T-helper 9 cell (primary cell): Measurements from ENCODE around the gene PLXNA1.

Experiments used
- DNase-seq: peaks from one replicate; pipeline ENCODE4 v3.0.0-alpha.2; 2020

The PLXNA1 gene

GRCh38 chr3:127003175-127003555 is 20.2 kb downstream of the PLXNA1 start:
- no peak for DNase-seq

GRCh38 chr3:127003601-127004280 is 20.8 kb downstream of the PLXNA1 start:
- no peak for DNase-seq

- DNase-seq, result no peak
These were observed 21.9 kb downstream of the PLXNA1 start for GRCh38 chr3:127004641-127005397.

GRCh38 chr3:127005864-127006500 is 23.1 kb downstream of the PLXNA1 start:
- DNase-seq, result no peak

GRCh38 chr3:127006781-127007436 is 24.0 kb downstream of the PLXNA1 start:
- DNase-seq, result no peak

GRCh38 chr3:127008236-127008635 is 25.3 kb downstream of the PLXNA1 start:
- no peak for DNase-seq

GRCh38 chr3:127009531-127009930 is 26.6 kb downstream of the PLXNA1 start:
- DNase-seq, result no peak

- DNase-seq, result no peak
These were observed 28.5 kb downstream of the PLXNA1 start for GRCh38 chr3:127011270-127011992.

GRCh38 chr3:127012091-127012490 is 29.2 kb downstream of the PLXNA1 start:
- DNase-seq, result no peak

- DNase-seq, result no peak
These were observed 30.3 kb downstream of the PLXNA1 start for GRCh38 chr3:127013181-127013580.

- DNase-seq, result no peak
These were observed 31.0 kb downstream of the PLXNA1 start for GRCh38 chr3:127013758-127014535.

GRCh38 chr3:127014536-127015281 is 31.8 kb downstream of the PLXNA1 start:
- no peak for DNase-seq

GRCh38 chr3:127015282-127016042 is 32.5 kb downstream of the PLXNA1 start:
- no peak for DNase-seq

- DNase-seq, result no peak
These were observed 33.1 kb downstream of the PLXNA1 start for GRCh38 chr3:127016043-127016343.

- no peak for DNase-seq
These were observed 33.5 kb downstream of the PLXNA1 start for GRCh38 chr3:127016461-127016860.

GRCh38 chr3:127017229-127017628 is 34.3 kb downstream of the PLXNA1 start:
- no peak for DNase-seq

- DNase-seq, result no peak
These were observed 34.9 kb downstream of the PLXNA1 start for GRCh38 chr3:127017781-127018180.

GRCh38 chr3:127018306-127018828 is 35.5 kb downstream of the PLXNA1 start:
- DNase-seq, result no peak

- DNase-seq, result no peak
These were observed 36.5 kb downstream of the PLXNA1 start for GRCh38 chr3:127019449-127019848.

GRCh38 chr3:127020543-127020942 is 37.6 kb downstream of the PLXNA1 start:
- no peak for DNase-seq
